IMR-90 (cell line): ENCODE results near the gene CST4. TPM values are rescaled to one million over a fixed set of nuclear protein-coding genes. Genes with fewer than 3 reads are reported as not detected.

Source experiments
- ATAC-seq: fragments of 200-7000 bp; cut with Tn5 transposase; 2 replicates; pipeline ENCODE4 v1.9.1; 2020; ENCODE audit warnings: low read depth, mild to moderate bottlenecking, moderate library complexity
- BruUV-seq: library from RNA; stranded (reverse); fragments of 400-500 nt; replicated peaks from 2 replicates; lab custom pipeline; 2021; lab: Mats Ljungman, UMichigan
- CTCF ChIA-PET: fragments of 300-600 bp; formaldehyde crosslinking; extraction: SDS; loops from one replicate; lab custom pipeline; 2021; ENCODE audit warnings: antibody characterized with exemption; lab: Yijun Ruan, JAX
- POLR2A ChIA-PET: fragments of 300-600 bp; sonication (Branson Sonifier 250); formaldehyde crosslinking; loops from one replicate; lab custom pipeline; 2022; ENCODE audit warnings: antibody characterized with exemption; ENCODE audit not compliant: unreplicated experiment; lab: Charles Lee
- DNase-seq: peaks from one replicate; pipeline ENCODE4 v3.0.0; 2013
- H2AFZ ChIP-seq: replicated peaks from 2 replicates; pipeline ENCODE3; 2013; ENCODE audit warnings: low read length, mild to moderate bottlenecking; ENCODE audit not compliant: poor library complexity
- H2AK5ac ChIP-seq: 2 replicates; pipeline ENCODE4 v1.6.1; 2013; ENCODE audit warnings: low read depth, low read length, inconsistent platforms
- H2AK9ac ChIP-seq: replicated peaks from 2 replicates; pipeline ENCODE3; 2013; ENCODE audit warnings: mild to moderate bottlenecking, low read depth, low read length, moderate library complexity; ENCODE audit not compliant: poor library complexity
- H2BK120ac ChIP-seq: 2 replicates; pipeline ENCODE4 v1.6.1; 2013; ENCODE audit warnings: low read depth, low read length, inconsistent platforms
- H2BK15ac ChIP-seq: 3 replicates; pipeline ENCODE4 v1.6.1; 2013; ENCODE audit warnings: low read depth, low read length, inconsistent platforms
- H2BK20ac ChIP-seq: 2 replicates; pipeline ENCODE4 v1.6.1; 2013; ENCODE audit warnings: low read depth, mild to moderate bottlenecking, inconsistent platforms, low read length, moderate library complexity
- H2BK5ac ChIP-seq: 2 replicates; pipeline ENCODE4 v1.6.1; 2013; ENCODE audit warnings: mild to moderate bottlenecking, low read depth, low read length, inconsistent platforms; ENCODE audit not compliant: poor library complexity, severe bottlenecking
- H3K14ac ChIP-seq: replicated peaks from 2 replicates; pipeline ENCODE4 v1.6.1; 2013; ENCODE audit warnings: low read depth, low read length, inconsistent platforms
- H3K18ac ChIP-seq: 2 replicates; pipeline ENCODE4 v1.6.1; 2013; ENCODE audit warnings: low read depth, low read length, control low read depth
- H3K23ac ChIP-seq: 2 replicates; pipeline ENCODE4 v1.6.1; 2013; ENCODE audit warnings: low read depth, low read length, inconsistent platforms
- H3K27ac ChIP-seq: 2 replicates; pipeline ENCODE4 v1.5.1; 2013; ENCODE audit warnings: mild to moderate bottlenecking, control low read depth, low read length; ENCODE audit not compliant: insufficient read depth
- H3K27me3 ChIP-seq: 2 replicates; pipeline ENCODE4 v1.6.1; 2013; ENCODE audit warnings: low read length; ENCODE audit not compliant: control insufficient read depth, insufficient read depth
- H3K36me3 ChIP-seq: 2 replicates; pipeline ENCODE4 v1.6.1; 2013; ENCODE audit warnings: low read length, mixed read lengths; ENCODE audit not compliant: control insufficient read depth, insufficient read depth
- H3K4ac ChIP-seq: 2 replicates; pipeline ENCODE4 v1.6.1; 2013; ENCODE audit warnings: low read depth, low read length, inconsistent platforms
- H3K4me1 ChIP-seq: 2 replicates; pipeline ENCODE4 v1.6.1; 2013; ENCODE audit warnings: low read length, mixed read lengths; ENCODE audit not compliant: control insufficient read depth, insufficient read depth
- H3K4me2 ChIP-seq: 2 replicates; pipeline ENCODE4 v1.6.1; 2013; ENCODE audit warnings: low read depth, mild to moderate bottlenecking, control low read depth, low read length, moderate library complexity
- H3K4me3 ChIP-seq: 2 replicates; pipeline ENCODE4 v1.5.1; 2013; ENCODE audit warnings: low read depth, mild to moderate bottlenecking, control low read depth, low read length, moderate library complexity; ENCODE audit not compliant: insufficient read depth
- H3K56ac ChIP-seq: 2 replicates; pipeline ENCODE4 v1.6.1; 2013; ENCODE audit warnings: low read length, inconsistent platforms; ENCODE audit not compliant: insufficient read depth; ENCODE audit errors: extremely low read depth
- H3K79me1 ChIP-seq, 2 experiments: 2 replicates each; pipeline ENCODE4 v1.6.1; 2013; ENCODE audit warnings: low read length in 2 of 2, inconsistent platforms in 1 of 2, low read depth in 1 of 2
- H3K9ac ChIP-seq: 2 replicates; pipeline ENCODE4 v1.6.1; 2013; ENCODE audit warnings: low read depth, low read length, control low read depth
- H3K9me1 ChIP-seq: 2 replicates; pipeline ENCODE4 v1.6.1; 2013; ENCODE audit warnings: low read length, inconsistent platforms; ENCODE audit not compliant: insufficient read depth
- H3K9me3 ChIP-seq: 2 replicates; pipeline ENCODE4 v1.6.1; 2013; ENCODE audit warnings: low read length; ENCODE audit not compliant: control insufficient read depth, insufficient read depth
- H4K20me1 ChIP-seq: 2 replicates; pipeline ENCODE4 v1.6.1; 2013; ENCODE audit warnings: low read length, inconsistent platforms; ENCODE audit not compliant: insufficient read depth
- H4K5ac ChIP-seq: 2 replicates; pipeline ENCODE4 v1.6.1; 2013; ENCODE audit warnings: mild to moderate bottlenecking, low read depth, low read length, control low read depth
- H4K8ac ChIP-seq, 2 experiments: 2 replicates each; pipeline ENCODE4 v1.6.1; 2013; ENCODE audit warnings: low read depth in 2 of 2, low read length in 2 of 2, control low read depth in 1 of 2, inconsistent platforms in 1 of 2
- H4K91ac ChIP-seq: 2 replicates; pipeline ENCODE4 v1.6.1; 2013; ENCODE audit warnings: low read depth, low read length, inconsistent platforms; ENCODE audit not compliant: insufficient read depth
- CEBPB ChIP-seq: IDR thresholded peaks from 2 replicates; pipeline ENCODE4 v1.6.1; 2012; ENCODE audit warnings: low read depth, low read length, improper control_type of control experiment
- RAD21 ChIP-seq: IDR thresholded peaks from 2 replicates; pipeline ENCODE4 v1.6.1; 2012; ENCODE audit warnings: low read length, improper control_type of control experiment
- WGBS, 2 experiments: methylation state at CpG; one replicate each; pipeline versions ENCODE4 v1.1.5 to v1.1.7; 2013; ENCODE audit warnings: missing lambda C conversion rate in 2 of 2; ENCODE audit not compliant: insufficient read length in 1 of 2; ENCODE audit errors: extremely low coverage in 2 of 2; 5-methylcytosine and 5-hydroxymethylcytosine counted together
- dilution Hi-C: fragments of 300-500 bp; cut with HindIII; formaldehyde crosslinking; loops from one replicate; pipeline ENCODE4 v1.14.3; 2018; ENCODE audit warnings: low sequenced_read_pairs; ENCODE audit not compliant: unreplicated experiment
- in situ Hi-C: fragments of 300-500 bp; cut with MboI; formaldehyde crosslinking; loops from 3 replicates; pipeline ENCODE4 v1.14.3; 2019; ENCODE audit warnings: low sequenced_read_pairs, inconsistent platforms, mixed read lengths
- intact Hi-C: fragments of 100-400 bp; cut with micrococcal nuclease; formaldehyde crosslinking; loops from 2 replicates; pipeline ENCODE4 v1.10.0; 2022
- polyA plus RNA-seq, 3 experiments: library from polyadenylated mRNA; depleted of rRNA; stranded (reverse); fragments of >200 nt; gene quantifications; 2 replicates each; pipeline ENCODE4 v1.2.3, GENCODE V29; 2012; ENCODE audit warnings: low replicate concordance in 1 of 3
- total RNA-seq: library from RNA; depleted of rRNA; stranded (reverse); fragments of >200 nt; gene quantifications from 2 replicates; pipeline ENCODE4 v1.2.3, GENCODE V29; 2012

Gene CST4
- total and polyA plus RNA-seq, 2 of the 4 experiments (the other 2 are of a cell fraction), result not detected

DNA sequence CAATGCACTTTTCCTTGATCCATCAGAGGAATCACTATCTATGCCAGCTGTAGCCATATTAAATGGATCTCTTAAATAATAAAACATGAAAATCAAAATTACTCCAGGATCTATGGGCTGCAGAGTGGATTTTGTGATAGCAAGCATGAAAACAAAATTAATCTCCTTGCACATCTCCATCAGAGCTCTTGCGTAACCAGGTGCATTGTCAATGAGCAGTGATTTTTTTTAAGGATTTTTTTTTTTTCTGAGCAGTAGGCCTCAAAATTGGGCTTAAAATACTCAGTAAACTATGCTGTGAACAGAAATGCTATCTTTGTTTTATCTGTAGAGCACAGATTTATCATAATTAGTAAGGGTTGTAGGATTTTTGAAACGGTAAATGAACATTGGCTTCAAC lies 39.6 kb downstream of the CST4 start:
- ChIA-PET POLR2A (no interaction called here), CTCF (no interaction called here)
- no CpG with 5 or more reads among the region's 2 CpGs for WGBS, 2 experiments
- Histone ChIP-seq H3K4me2 (no peak overlapping the region), H4K20me1 (no peaks in the 10 kb centered on the region), H4K8ac (no peak overlapping the region), H2BK20ac (no peak overlapping the region), H3K18ac (no peak overlapping the region), H3K9ac (no peak overlapping the region), H3K36me3 (no peaks in the 10 kb centered on the region), H2AFZ (no peak overlapping the region), H3K9me3 (no peaks in the 10 kb centered on the region), H4K5ac (no peak overlapping the region), H2AK5ac (no peak overlapping the region), H3K79me1 (no peaks in the 10 kb centered on the region), H3K9me1 (no peaks in the 10 kb centered on the region), H4K91ac (no peak overlapping the region), H3K23ac (no peak overlapping the region), H3K4me3 (no peak overlapping the region), H3K14ac (no peak overlapping the region), H2BK5ac (no peak overlapping the region), H3K27me3 (no peaks in the 10 kb centered on the region), H2BK15ac (no peak overlapping the region), H3K4ac (no peak overlapping the region), H2BK120ac (no peak overlapping the region), H2AK9ac (no peak overlapping the region), H3K4me1 (0 out of 2 replicates have a peak, but pooled peaks cover 2% of the 10 kb centered on the region), H3K27ac (no peak overlapping the region), H3K56ac (no peak overlapping the region)
- DNase-seq, result no peak
- dilution Hi-C loops (no loop called here), in situ Hi-C loops (loop anchor here (25.0 kb wide), 2 partner anchors 1613 to 1763 kb away; partner anchors contain the start of gene GINS1), intact Hi-C loops (no loop called here)
- TF ChIP-seq CEBPB (peak; percentile 59), RAD21 (no peak)
- no peak for ATAC-seq
- no TSS peak for BruUV-seq
